HTR-8/SVneo (cell line): ENCODE results near the gene DYRK1A.

Source experiments
- DNase-seq: peaks from one replicate; pipeline ENCODE4 v3.0.0; 2011; ENCODE audit warnings: low spot score, mixed read lengths; ENCODE audit not compliant: insufficient read length
- FAIRE-seq: peaks from 2 replicates; lab custom pipeline; 2011; peaks lifted over from hg19 to GRCh38; lab: Jason Lieb, UNC

The DYRK1A gene

DNA sequence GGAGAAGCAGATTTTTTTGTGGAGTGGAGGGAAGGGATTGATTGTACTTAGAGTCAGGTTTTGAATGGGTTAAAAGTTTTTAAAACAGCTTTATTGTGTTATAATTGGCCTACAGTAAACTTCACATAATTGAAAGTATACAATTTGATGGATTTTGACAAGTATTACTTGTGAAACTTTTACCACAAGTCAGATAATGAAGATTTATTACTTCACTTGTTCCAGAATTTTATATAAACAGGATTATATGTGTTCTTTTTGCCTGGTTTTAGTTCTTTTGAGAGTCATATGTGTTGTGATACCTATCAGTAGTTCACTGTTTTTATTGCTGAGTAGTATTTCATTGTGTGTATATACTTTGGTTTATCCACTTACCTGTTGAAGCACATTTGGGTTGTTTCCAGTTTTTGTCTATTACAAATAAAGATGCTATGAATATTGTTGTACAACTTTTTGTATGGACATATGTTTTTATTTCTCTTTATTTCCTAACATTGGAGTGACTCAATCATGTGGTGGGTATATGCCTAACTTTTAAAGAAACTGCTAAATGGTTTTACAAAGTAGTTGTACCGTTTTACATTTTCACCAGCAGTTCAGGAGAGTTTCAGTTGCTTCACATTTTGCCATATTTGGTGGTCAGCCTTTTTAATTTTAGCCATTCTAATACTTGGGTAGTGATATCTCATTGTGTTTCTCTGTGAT is 71.0 kb downstream of the DYRK1A start:
- no peak for DNase-seq

DNA sequence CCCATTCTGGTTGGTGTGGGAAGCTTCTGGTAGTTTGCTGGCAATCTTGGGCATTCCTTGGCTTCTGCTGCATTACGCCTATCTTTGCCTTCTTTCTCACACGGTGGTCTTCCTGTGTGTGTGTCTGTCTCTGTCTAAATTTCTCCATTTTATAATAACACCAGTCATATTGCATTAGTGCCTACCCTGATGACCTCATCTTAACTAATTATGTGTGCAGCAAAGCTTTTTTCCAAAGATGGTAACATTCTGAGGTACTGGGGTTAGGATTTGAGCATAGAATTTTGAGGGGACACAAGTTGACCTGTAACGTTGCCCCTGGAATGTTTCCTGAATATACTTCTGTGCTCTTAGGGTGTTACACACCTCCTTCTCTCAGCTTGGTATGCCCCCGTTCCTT is 77.1 kb downstream of the DYRK1A start:
- DNase-seq (no peak), FAIRE-seq (no peak)

More for the DNA sequence above, 71.0 kb downstream of the DYRK1A start:
- no peak for FAIRE-seq

- no peak for FAIRE-seq
- no peak for DNase-seq
Measured at GRCh38 chr21:37445228-37445627, 78.7 kb downstream of the DYRK1A start.

DNA sequence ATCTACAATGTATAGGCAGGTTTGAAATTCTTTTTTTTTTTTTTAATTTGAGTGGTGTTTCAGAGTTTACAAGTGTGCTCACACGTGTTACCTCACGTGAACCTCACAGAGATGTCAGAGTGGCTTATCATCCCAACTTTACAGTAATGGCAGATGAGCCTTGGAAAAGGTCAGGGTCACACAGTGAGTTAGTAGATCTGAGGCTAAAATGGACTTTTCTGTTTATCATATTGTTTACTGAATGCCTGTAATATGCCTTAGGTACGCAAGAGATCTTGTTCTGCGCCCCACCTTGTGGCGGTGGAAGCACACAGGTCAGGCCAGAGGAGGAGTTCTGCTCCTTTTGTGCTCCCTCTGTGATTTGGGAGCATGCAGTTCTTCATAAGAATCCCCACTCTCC is 80.0 kb downstream of the DYRK1A start:
- DNase-seq (no peak), FAIRE-seq (no peak)

DNA sequence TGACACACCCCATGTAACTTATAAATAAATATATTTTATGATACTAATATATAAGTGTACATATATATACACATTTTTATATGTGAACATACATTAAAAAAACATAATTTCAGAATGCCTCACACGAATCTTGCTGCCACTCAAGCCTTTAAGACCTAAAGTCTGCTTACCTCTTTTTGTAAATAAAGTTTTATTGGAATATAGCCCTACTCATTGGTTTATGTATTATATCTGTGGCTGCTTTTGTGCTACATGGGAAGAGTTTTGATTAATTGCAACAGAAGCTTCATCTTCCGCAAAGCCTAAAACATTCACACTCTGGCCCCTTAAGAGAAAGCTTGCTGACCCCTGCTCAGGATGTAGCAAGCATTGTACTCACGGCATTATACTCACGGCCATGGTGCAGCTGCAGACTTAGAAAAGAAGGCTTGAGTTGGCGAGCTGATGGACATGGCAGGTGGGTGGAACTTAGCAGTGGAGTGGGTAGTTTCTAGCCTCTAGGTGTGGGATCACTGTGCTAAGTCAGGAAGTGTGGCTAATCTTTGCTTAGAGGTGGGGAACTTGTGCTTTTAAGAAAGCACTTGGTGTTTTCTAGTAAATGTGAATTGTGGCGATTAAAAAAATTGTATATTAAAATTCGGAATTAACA is 80.8 kb downstream of the DYRK1A start:
- no peak for FAIRE-seq
- no peak for DNase-seq

DNA sequence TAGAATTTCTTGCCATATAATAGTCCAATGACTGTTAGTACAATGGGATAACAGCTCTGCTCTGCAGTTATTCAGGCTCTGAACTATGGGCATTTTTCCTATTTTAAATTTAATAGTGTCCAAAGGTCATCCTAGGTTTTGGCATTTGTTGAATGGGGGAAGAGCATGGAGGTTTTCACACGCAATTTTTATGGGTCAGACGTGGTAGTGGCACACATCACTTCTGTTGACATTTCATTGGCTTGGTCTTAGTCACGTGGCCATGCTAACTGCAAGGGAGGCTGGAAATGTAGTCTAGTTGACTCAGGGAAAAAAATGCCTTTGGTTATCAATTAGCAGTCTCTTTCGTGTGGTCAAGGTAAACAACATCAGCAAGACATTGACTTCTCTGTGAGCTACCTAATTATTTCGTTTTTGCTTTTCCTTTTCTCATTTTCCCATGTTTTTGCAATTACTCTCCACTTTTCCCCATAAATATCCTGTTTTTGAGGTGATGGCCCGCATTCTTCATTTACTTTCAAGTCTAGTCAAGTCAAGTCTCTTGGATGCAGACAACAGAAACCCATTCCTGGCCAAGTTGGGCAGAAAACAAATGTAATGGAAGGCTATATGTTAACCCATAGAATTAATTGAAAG is 82.8 kb downstream of the DYRK1A start:
- DNase-seq: no peak
- FAIRE-seq: no peak

DNA sequence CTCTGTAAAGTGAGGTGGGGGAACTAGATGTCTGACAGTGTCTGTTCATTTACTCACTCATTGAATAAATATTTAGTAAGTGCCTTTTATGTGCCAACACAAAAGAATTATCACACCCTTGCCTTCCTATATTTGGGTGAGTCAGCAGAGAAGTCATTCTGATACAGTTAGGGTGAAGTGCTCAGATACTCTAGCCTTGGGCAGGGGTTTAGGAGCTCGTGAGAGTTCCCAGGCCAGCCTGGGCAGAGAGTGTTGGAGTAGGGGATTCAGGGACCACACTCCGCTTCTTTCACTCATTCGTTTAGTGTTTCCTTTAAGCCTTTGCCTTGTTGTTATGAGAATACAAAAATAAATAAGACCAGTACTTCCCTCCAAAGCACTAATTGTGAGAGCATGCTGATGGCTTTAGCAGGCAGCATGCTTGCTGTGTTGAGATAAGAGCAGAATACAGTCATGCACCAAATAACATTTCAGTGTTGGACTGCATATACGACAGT is 83.9 kb downstream of the DYRK1A start:
- DNase-seq (no peak), FAIRE-seq (no peak)

DNA sequence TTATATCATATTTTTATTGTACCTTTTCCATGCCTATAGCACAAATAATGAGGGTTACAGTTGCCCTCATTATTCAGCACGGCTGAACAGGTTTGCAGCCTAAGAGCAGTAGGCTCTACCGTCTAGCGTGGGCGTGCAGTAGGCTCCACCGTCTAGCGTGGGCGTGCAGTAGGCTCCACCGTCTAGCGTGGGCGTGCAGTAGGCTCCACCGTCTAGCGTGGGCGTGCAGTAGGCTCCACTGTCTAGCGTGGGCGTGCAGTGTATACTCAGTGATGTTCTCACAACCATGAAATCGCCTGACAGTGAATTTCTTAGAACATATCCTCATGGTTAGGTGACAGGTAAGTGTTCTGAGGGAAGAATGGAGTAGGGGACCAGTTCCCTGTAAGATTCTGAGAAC is 84.9 kb downstream of the DYRK1A start:
- no peak for FAIRE-seq
- DNase-seq: no peak

GRCh38 chr21:37452227-37452626 is 85.7 kb downstream of the DYRK1A start:
- FAIRE-seq: no peak
- peak; percentile 65 for DNase-seq

DNA sequence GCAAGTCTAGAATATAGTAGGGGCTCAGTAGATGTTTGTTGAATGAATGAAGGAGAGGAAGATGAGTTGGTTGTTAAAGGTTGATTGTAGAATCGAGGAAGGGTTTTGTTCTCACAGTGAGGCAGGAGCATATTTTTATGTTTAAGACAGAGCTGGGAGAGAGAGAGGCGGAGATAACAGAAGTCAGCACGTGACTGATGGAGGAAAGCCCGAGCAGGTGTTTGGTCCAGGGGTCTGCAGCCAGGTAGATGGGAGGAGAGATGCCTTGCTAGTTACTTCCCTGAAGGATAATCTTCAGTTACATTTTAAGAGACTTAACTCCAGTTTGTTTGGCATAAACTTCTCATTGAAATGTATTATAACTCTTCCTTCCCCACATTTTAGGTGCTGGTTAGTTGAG is 86.8 kb downstream of the DYRK1A start:
- FAIRE-seq (no peak), DNase-seq (no peak)

GRCh38 chr21:37454869-37455503 is 88.4 kb downstream of the DYRK1A start:
- FAIRE-seq: no peak
- DNase-seq: no peak

GRCh38 chr21:37455504-37455911 is 88.9 kb downstream of the DYRK1A start:
- DNase-seq (no peak), FAIRE-seq (no peak)

GRCh38 chr21:37458669-37459276 is 92.2 kb downstream of the DYRK1A start:
- DNase-seq: no peak
- peak; percentile 33 for FAIRE-seq

DNA sequence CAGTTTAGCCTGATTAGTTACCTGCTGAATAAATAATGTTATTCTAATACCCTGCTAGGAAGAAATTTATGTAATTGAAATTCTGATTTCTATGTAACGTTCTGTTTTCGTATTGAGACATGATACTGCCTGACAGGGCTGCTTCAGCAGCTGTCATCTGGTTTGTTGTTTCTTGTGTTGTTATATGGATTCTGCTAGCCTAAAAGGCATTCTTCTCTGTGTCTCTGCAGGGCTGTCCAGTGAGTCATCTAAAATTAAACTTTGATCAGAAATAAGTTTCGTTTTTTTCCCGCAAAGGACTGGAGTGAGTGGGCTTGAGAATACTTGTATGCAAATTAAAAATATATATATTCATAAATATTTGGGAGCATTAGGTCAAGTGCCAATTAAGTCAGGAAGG is 93.0 kb downstream of the DYRK1A start:
- DNase-seq (peak; percentile 43), FAIRE-seq (peak; percentile 13)

GRCh38 chr21:37460196-37460595 is 93.6 kb downstream of the DYRK1A start:
- no peak for DNase-seq
- no peak for FAIRE-seq

GRCh38 chr21:37461479-37461878 is 94.9 kb downstream of the DYRK1A start:
- DNase-seq (no peak), FAIRE-seq (no peak)

DNA sequence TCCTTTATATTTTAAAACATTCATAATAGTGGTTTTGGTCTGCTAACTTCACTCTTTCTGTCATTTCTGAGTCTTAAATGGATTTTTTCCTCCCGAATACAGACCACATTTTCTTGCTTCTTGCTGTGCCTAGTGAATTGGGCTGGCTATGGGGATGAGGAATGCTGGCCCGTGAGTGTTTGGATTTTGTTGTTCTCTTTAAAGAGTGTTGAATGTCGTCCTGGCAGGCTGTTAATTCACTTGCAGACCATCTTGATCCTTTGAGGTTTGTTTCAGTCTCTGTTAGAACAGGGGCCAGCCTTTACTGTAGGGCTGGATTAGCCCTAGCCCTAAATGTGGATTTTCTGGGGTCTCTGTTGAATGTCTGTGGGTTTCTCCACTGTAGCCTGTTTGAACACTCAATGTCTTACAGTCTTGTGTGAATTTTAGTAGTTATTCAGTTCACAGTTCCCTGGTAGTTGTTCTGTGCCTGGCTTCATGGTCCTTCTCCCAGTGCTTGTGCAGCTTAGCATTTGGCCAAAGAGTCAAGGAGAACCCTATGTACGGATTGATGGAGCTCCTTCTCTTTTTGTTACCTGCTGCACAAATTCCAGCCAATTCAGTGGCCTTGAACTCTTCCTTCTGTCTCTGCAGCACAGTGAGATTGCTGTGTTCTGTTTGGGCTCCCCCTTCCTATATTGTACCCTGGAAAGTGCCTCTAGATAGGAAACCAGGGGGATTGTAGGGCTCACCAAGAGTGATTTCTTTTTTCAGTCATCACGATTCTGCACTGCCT is 95.7 kb downstream of the DYRK1A start:
- FAIRE-seq: no peak
- DNase-seq: no peak

- FAIRE-seq (peak; percentile 33), DNase-seq (peak; percentile 19)
Measured at GRCh38 chr21:37463083-37463801, 96.7 kb downstream of the DYRK1A start.

DNA sequence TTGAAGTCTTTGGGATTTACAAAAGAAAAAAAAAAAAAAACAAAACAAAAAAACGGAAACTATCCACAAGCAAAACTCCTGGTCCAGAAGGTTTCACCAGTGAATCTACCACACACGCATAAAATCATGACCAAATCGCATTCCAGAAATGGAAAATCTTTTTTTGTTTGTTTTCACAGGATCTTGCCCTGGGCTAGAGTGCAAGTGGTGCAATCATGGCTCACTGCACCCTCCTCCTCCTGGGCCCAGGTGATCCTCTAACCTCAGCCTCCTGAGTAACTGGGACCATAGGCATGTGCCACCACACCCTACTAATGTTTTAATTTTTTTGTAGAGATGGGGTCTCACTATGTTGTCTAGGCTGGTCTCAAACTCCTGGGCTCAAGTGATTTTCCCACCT is 100.5 kb downstream of the DYRK1A start:
- no peak for DNase-seq
- no peak for FAIRE-seq
